ENCODE results near the gene TOMM5. TPM values are rescaled to one million over a fixed set of nuclear protein-coding genes. Genes with fewer than 3 reads are reported as not detected.

Gene TOMM5
- total RNA-seq, 2 donors from 2014 or later: 45.5 to 63.9 TPM

- Histone ChIP-seq H3K27ac (no peak overlapping the region), H3K4me1 (no peaks in the 10 kb centered on the region), H3K36me3 (no peaks in the 10 kb centered on the region), H3K9me3 (no peaks in the 10 kb centered on the region), H3K27me3 (no peaks in the 10 kb centered on the region), H3K4me3 (no peak overlapping the region)
- TF ChIP-seq CTCF (IDR thresholded peaks at IDR 0.05): no peak
- no peak for DNase-seq (ENCODE audit: low spot score)
Observed at GRCh38 chr9:37566716-37567115, 25.7 kb downstream of the TOMM5 start.

- Histone ChIP-seq H3K27ac (no peak overlapping the region), H3K9me3 (no peaks in the 10 kb centered on the region), H3K4me3 (no peak overlapping the region), H3K4me1 (no peaks in the 10 kb centered on the region), H3K27me3 (no peaks in the 10 kb centered on the region), H3K36me3 (no peaks in the 10 kb centered on the region)
- DNase-seq (ENCODE audit: low spot score): no peak
- TF ChIP-seq CTCF (IDR thresholded peaks at IDR 0.05): no peak
Observed at GRCh38 chr9:37565661-37566618, 26.5 kb downstream of the TOMM5 start.

- no peak overlapping the region for H3K27ac ChIP-seq
- no peak for DNase-seq (ENCODE audit: low spot score)
- H3K9me3 ChIP-seq: no peaks in the 10 kb centered on the region
- H3K36me3 ChIP-seq: no peaks in the 10 kb centered on the region
- H3K4me3 ChIP-seq: no peak overlapping the region
- no peak for TF ChIP-seq CTCF (IDR thresholded peaks at IDR 0.05)
- H3K4me1 ChIP-seq: no peaks in the 10 kb centered on the region
- H3K27me3 ChIP-seq: no peaks in the 10 kb centered on the region
Observed at GRCh38 chr9:37564916-37565315, 27.5 kb downstream of the TOMM5 start.

- no peaks in the 10 kb centered on the region for H3K9me3 ChIP-seq
- no peak for TF ChIP-seq CTCF (IDR thresholded peaks at IDR 0.05)
- no peaks in the 10 kb centered on the region for H3K4me1 ChIP-seq
- no peaks in the 10 kb centered on the region for H3K27me3 ChIP-seq
- no peak overlapping the region for H3K27ac ChIP-seq
- no peaks in the 10 kb centered on the region for H3K36me3 ChIP-seq
- no peak overlapping the region for H3K4me3 ChIP-seq
- DNase-seq (ENCODE audit: low spot score): no peak
Observed at GRCh38 chr9:37563806-37564513, 28.4 kb downstream of the TOMM5 start.

- Histone ChIP-seq H3K4me1 (no peaks in the 10 kb centered on the region), H3K27ac (no peak overlapping the region), H3K9me3 (no peaks in the 10 kb centered on the region), H3K36me3 (no peaks in the 10 kb centered on the region), H3K4me3 (no peak overlapping the region), H3K27me3 (no peaks in the 10 kb centered on the region)
- DNase-seq (ENCODE audit: low spot score): no peak
- TF ChIP-seq CTCF (IDR thresholded peaks at IDR 0.05): no peak
Observed at GRCh38 chr9:37562826-37563225, 29.6 kb downstream of the TOMM5 start.
